Left kidney (tissue), 2 donors: Measurements from ENCODE around the gene ABCC5. TPM values are rescaled to one million over a fixed set of nuclear protein-coding genes. Genes with fewer than 3 reads are reported as not detected.
"Not testable (repeated sequence)": the region's sequence is repeated elsewhere in the genome, so short reads cannot be mapped to it uniquely, and the experiment has no call there.

Experiments used
- DNase-seq: peaks from one replicate; pipeline ENCODE4 v3.0.0-alpha.2; 2013
- polyA plus RNA-seq: library from polyadenylated mRNA; unstranded; fragments of 120-200 nt; gene quantifications from one replicate; pipeline ENCODE4 v1.2.1, GENCODE V29; 2013; ENCODE audit not compliant: insufficient read length

Gene ABCC5
- polyA plus RNA-seq, 1 donor, result 68.0 TPM

DNA sequence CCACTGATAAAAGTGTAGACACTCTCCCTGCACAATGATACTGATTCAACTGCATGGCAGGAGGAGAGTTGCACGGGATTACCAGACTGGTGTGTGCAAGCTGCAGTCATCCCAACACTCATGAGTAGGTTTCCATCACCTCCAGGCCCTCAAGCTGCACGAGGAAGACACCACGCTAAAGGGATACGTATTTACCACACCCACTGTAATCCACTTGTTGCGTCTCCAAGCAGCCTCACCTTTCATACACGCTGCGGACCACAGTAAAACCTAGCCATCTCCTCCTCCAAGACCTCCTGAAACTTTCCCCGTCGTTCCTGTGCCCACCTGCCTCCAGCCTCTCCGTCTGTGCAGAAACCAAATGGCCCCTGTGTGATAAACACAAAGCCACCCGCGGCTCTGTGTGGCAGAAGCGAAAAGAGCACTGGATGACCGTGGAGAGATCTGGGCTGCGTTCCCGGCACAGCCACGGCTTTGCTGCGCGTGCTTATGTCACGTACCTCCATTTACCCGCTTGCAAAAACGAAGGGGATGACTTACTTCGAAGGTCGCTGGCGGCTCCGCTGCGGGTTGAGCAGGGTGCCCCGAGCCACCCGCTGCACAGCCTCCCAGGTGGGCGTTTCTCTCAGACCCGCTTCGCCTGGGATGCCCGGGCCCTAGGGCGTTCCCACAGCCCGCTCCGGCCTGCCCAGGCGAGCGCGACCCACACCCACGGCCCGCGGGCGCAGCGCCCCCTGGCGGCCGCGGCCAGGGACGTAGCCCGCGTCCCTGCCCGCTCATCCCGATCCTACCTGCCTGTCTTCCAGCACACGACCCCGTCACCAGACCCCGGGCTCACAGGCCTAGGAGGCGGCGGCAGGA lies 643 bp downstream of the ABCC5 start:
- DNase-seq, result peak; percentile 67

DNA sequence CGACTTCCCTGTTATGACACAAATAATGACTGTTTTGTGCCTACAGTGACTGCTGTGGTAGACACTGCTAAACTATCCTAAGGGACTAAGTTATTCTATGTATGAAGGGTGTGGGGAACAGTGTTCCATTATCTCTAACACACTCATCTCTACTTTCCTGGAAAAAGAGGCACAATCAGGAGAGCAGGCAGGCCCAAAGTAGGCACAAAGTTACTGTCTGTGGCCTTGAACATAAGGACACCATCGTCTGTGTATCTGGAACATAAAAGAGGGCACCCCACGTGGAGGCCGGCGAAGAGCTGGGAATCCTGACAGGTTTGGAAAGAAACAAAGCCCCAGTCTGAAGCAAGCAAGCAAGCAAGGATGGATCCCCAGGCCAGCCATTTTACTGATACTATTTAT lies 1.5 kb downstream of the ABCC5 start:
- DNase-seq, result no peak

DNA sequence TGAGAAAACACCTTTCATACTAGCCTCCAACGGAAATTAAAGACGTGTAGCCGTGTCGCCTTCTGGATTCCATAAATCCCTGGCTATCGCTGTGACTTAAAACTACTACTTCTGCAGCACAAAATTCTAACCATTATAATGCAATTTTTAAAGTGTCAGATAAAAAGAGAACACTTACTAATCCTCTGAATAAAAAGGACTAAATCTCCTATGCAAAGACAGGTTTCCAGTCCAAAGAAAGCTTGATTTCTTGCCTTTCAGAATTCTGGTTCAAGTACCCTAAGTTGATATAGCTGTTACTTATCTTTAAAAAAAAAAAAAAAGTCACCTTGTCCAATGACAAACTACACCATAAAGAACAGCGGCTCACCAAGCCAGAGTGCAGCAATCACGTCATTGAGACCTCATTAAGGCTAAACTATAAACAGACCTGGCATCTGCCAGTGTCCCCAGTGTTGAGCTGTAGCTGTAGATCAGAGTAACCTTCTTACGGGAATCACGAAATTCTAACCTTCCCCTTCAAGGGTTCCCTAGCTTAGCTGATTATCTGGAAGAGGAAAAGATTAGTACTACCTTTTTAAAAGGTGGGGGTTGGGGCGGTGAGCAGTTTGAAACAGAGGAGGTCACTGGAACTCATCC lies 2.2 kb downstream of the ABCC5 start:
- DNase-seq, result no peak

DNA sequence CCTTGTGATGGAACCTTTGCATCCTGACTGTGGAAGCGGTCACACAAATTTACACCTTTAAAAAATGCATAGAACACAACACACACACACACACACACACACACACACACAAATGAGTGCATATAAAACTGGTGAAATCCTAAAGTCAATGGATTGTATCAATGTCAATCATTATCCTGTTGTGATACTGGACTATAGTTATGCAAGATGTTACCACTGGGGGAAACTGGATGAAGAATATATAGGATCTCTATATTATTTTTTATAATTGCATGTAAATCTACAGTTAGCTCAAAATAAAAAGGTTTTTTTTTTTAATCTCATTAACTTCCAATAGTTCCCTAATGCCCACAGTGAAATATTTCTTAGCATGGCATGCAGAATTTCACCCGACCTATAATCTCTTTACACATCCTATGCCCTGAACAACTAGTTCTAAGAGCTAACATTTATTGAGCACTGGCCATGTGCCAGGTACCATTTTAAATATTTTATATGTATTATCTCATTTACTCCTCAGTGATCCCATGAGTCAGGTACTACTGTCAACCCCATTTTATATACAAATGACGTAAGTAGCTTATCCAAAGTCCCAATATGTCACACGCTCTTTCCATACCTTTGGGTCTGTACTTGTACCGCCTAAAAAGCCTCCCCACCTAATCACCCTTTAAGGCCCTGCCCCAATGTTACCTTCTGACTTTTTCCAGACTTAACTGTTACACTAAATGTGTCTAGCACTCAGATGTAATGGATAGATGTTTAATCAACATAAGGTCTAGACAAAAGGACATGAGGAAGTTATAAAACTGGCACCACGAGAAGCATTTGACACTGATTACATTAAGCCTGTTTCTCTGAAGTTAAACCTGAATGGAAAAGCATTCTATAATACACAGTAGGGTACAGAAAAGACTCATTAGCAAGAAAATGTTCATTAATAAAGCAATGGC lies 5.5 kb downstream of the ABCC5 start:
- DNase-seq, result no peak

DNA sequence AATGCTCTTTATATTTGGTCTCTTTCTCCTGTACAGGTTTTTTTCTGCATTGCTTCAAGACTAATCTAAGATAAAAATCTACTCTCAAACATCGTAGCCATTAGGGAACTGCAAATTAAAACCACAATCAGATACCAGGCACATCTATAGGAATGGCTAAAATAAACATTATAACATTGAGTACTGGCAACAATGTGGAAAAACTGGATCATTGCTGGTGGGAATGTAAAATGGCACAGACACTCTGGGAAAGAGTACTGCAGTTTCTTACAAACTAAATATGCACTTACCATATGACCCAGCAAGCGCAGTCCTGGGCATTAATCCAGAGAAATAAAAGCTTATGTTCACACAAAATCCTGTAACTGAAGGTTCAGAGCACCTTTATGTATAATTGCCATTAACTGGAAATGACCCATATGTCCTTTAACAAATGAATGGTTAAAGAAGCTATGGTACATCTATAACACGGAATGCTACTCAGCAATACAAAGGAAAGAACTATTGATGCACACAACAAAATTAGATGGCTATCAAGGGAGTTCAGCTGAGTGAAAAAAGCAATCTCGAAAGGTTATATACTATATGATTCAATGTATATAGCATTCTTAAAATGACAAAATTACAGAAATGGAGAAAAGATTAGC lies 6.3 kb downstream of the ABCC5 start:
- no peak for DNase-seq

DNA sequence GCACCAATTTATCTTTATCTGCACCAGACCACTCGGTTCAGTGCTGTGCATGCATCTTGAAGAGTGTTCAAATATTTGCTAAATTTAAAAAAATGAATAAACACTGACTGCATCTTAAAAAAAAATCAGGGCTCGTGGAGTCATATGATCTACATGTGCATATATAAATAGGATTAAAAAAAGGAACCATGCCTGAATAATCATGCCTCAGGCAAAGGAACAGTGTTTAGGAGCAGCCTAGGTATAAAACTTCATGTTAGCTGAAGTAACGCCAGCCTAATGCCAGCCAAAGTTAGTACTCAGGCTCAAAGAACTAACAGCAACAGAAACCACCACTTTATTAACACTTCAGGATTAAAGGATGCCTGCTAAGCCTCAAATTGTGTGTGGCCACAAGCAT lies 9.5 kb downstream of the ABCC5 start:
- DNase-seq, result no peak

DNA sequence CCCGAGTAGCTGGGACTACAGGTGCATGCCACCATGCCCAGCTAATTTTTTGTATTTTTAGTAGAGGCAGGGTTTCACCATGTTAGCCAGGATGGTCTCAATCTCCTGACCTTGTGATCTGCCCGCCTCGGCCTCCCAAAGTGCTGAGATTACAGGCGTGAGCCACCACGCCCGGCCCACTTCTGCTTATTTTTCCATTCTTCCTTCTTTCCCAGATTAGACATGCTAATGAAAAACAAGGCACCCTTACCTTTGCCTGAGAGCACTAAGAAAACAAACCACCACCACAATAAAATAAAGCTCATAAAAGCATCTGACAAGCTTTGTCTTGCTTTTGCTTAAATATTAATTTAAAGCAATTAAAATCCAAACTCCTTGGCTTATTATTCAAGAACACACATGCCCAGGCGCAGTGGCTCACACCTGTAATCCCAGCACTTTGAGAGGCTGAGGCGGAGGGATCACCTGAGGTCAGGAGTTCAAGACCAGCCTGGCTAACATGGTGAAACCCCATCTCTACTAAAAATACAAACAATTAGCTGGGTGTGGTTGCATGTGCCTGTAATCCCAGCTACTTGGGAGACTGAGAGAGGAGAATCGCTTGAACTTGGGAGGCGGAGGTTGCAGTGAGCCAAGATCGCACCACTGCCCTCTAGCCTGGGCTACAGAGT lies 10.4 kb downstream of the ABCC5 start:
- DNase-seq, result not testable (repeated sequence)

DNA sequence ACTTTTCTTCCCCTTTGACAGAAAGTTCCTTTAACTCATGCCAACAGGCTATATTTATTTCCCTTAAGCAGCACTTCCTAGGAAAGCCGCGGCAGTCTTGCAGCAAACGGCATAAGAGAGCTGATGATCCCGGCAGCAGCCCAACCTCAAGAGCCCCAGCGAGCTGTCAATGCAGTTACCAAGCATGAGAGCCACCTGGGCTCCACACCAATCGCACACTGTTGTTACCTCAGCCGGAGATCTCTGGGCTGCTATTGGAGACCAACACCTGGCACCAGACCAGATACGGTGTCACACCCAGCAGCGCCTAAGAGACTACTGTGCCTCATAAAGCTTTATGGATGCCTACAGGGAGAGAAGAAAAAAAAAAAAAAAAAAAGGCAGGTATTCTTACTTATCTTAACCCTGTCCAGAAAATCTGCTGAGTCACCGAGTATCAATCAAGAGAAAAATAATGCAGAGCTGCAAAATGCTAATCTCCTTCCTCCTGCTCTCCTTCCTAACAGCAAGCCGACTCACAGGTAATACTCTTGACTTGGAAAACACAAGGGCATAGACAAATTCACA lies 11.7 kb downstream of the ABCC5 start:
- DNase-seq, result peak; percentile 68

DNA sequence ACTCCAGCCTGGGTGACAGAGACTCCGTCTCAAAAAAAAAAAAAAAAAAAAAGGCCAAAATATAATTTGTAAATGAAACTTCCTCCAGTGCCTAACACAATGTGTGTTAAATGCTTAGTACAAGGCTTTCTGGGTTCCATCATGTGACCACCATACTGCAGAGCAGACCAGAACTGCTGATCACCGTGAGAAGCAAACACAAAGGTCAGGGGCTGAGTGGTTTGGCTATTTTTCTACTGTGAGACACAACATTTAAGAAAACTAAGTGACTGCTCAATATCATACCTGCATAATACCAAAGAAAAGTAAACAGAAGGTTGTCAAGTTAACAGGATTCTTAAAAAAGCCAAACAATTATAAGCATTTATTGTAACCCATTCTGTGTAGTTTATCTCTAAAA lies 13.2 kb downstream of the ABCC5 start:
- DNase-seq, result no peak

DNA sequence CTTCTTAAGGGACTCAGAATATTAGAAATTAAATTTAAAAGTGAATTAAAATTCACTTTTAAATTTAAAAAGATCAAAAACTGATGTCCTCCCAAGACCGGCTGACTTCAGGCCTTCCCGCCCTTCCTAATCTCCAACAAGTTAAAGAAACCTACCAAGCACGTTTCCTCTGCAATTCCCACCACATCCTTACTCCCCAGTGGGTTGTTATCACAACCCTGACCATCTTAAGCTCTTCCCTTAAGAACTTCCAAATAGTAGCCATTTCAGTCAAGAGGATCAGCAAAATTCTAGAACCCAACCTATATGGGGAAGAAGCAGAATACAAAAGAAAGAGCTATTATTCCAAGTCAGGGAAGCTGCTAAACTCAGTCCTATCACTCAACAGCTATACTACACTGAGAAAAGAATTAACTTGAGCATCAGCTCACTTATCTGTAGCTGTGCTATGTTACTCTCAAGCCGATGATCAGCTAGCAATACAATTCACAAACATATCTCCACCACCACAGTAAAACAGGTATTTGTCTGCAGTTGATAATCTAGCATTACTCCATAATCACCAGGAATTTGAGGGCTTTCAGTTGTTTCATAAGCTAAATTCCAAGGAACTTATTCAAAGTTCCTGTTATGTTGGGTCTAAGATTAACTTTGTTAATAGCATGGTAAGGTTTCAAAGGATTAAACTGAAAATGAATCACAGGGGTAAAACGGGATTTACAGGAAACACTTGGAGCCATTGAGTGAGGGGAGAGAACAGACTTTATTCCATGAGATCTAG lies 14.3 kb downstream of the ABCC5 start:
- no peak for DNase-seq

DNA sequence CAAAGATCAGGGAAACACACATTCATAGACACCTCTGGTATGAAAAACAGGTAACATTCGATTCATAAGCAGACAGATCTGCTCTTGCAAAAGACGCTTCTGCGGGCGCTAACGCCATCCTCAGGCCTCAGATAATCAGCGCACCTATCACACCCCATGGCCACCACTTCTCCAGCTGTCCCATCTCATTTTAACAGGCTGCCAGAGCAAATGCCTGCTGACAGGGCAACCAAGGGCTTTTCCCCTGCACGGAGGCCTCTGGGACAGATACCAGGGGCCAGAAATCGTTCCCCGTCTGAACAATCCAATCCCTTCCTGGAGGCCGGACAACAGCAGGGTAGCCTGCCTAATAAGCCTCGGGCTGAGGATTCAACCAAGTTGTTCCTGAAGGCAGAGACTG lies 15.2 kb downstream of the ABCC5 start:
- no peak for DNase-seq

DNA sequence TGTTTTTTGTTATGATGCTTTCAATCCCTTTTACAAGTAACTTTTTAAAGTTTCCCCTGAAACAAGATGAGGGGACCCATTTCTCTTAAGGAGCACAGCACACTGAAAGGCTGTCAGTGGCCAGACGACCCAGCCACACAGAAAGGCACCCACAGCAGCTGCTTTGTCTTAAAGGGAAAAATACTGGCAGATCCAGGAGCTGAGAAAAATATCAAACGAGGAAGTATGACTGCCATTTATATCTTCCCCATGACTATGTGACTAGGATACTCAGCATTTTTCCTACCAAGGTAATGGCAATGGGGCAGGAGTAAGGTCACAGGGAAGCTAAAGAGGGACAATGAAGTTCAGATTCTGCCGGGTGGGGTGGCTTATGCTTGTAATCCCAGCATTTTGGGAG lies 15.9 kb downstream of the ABCC5 start:
- no peak for DNase-seq

DNA sequence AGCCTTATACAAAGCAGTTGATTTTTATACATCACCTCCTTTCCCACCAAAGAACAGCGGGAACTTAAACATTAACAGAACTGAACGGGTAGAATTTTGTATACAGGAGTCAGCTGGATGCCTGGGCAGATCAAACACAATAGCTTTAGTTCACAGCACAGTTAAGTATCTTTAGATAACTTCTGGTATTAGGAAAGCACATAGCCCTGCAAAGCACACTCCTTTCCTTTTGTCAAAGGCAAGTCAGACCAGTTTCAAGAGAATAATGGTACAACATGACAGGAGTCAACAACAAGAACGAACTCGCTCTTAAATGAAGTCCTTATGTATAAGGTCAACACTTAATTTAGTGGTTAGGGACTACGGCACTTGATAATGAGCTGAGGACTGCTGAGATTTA lies 26.3 kb downstream of the ABCC5 start:
- no peak for DNase-seq

DNA sequence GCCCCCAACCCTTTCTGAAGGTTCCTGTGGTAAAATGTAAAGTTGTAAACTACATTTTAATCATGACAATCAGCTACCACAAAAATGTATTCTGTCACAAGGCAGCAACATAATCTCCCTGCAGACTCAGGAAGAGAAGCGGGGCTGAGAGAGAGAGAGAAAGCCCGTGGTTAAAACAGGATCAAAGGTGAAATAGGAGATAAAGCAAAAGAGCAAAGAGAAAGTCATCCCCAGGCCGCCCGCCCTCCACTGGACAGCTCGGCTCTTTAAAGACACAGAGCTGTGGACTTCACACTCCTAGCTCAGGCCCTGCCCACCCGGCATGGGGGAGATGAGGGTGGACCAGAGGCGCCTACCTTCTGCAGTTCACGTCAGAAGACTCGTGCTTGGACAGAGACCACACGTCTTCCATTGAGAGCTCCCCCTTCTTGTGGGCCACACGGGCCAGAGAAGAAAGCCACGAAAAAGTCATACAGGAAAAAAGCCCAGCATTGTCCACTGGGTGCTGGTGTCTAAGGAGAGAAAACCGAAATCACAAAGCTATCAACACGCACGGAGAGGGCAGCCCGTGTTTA lies 29.4 kb downstream of the ABCC5 start:
- no peak for DNase-seq

DNA sequence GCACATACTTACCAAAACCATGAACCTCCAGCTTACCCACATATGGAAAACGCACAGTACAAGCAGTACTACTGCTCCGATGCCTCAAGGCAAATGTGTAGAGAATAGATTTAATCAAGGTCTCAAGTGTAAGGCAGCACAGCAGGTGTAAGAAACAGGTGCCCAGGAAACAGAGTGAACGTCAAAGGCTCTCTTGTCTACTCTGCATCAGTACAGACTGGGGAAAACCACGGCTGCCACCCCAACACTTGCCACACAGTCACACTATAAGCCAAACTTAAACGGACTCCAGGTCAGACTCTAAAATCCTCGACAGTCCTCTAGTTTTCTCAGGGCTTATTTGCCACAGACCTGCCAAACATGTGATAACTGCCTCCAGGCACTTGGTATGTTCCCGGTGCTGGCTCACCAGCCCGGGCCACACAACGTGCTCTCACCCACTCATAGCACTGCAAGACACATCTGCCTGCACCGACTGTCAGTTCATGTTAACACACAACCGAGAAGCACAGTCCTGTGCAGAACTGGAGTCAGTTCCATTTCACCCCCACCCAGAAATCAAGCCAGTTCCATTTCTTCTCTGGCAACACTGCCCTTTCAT lies 30.6 kb downstream of the ABCC5 start:
- DNase-seq, result no peak

DNA sequence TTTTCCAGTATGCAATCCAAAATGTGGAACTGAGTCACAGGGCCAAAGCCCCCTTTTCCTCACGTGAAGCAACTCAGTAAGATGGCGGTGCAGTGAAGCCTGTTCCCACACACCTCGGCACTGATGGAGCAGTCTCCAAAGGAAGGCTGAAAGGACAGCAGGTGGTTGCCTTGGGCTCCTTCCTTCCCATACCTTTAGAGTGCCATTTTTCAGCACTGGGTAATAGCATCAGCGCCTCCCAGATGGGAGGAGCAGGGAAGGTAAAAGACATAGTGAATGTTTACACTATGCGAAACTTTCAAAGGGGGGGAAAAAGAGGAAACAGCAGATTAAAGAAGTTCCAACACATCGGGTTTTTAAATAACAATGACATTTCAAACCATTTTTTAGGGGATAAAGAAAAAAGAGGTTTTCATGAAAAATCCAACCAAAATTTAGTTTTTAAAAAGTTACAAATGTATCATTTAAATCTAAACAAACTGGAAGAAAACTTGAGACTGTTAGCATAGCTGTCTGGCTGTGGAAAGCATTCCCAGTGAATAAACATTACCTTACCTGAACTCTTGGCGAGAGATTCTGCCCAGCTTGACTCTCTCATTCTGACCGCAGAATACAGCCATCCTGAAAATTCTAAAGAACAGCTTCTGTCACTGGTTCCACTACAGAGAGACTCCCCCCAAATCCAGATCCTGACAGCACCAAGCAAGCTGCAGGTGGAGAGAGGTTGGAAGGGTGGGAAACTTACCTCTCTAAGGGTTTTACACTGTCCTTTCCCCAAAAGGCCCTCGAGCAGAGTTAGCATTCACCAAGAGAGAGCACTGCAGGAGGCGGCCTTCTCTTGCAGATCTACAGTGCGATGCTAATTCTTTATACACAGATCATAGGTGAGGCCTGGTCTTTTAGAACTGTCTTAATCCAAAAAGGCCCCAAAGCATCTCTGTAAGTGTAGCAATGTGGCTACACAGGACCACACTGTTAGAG lies 32.6 kb downstream of the ABCC5 start:
- no peak for DNase-seq

DNA sequence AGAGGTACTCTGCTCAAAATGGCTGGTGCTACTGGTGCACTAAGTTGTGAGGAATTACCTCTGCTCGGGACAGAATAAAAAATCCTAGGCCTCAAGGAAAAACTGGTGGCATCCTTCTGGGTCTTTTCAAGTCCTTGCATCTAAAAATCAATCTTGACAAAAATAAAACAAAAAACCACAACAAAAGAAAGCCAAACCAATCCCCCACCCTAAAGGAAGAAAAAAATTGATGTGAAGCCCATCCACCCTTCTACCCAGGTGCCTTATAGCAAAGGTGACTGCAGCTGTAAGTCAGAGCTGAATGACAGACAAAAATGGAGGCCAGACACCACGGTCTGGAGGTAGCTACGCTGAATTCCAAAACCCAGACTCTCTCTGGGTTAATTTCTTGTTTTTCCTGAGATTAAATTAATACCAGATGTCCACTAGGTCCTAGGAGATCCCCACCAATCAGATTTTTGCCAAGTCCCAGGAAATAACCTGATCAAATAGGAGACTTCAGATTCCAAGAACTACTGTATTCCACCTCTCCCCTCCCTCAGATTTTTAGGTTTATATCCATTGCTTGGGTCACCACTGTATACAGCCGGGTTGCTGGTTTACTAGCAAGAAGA lies 33.5 kb downstream of the ABCC5 start:
- DNase-seq, result no peak
